GM10248 (cell line): ENCODE data around the gene STAT1.

Experiments
- CTCF ChIA-PET: fragments of 300-600 bp; sonication (Branson Sonifier 250); formaldehyde crosslinking; extraction: SDS; loops from one replicate; lab custom pipeline; 2021; ENCODE audit warnings: antibody characterized with exemption; lab: Yijun Ruan, JAX
- POLR2A ChIA-PET: fragments of 350-650 bp; sonication (Branson Sonifier 250); formaldehyde crosslinking; extraction: SDS; loops from one replicate; lab custom pipeline; 2020; ENCODE audit warnings: antibody characterized with exemption; lab: Yijun Ruan, JAX
- DNase-seq: peaks from one replicate; pipeline ENCODE4 v3.0.0; 2012; ENCODE audit errors: extremely low spot score
- CTCF ChIP-seq: IDR thresholded peaks from 2 replicates; pipeline ENCODE4 v1.5.1; 2012; ENCODE audit warnings: mild to moderate bottlenecking, low read depth; ENCODE audit errors: extremely low read depth, missing control alignments, control extremely low read depth

Gene STAT1

GRCh38 chr2:191013932-191014652 lies at the start of gene STAT1:
Gene STAT1, minus strand, starts transcription at chr2:191014171. Its CDS starts 4,168 bp downstream, at chr2:191010003.
- DNase-seq: peak; percentile 97
- TF ChIP-seq CTCF: no peak
- ChIA-PET CTCF (interaction anchor here (0.8 to 1.8 kb wide), 5 partner anchors 16 to 231 kb away, joined by 3 to 4 read pairs (median 4); no protein-coding TSS in a partner anchor), POLR2A (no interaction called here)

GRCh38 chr2:191063584-191063983 lies 49.6 kb upstream of the STAT1 start:
- no peak for DNase-seq
- ChIA-PET POLR2A (no interaction called here), CTCF (interaction anchor here (1.2 to 5.4 kb wide), 4 partner anchors 12 to 92 kb away, joined by 3 to 51 read pairs (median 6); no protein-coding TSS in a partner anchor)
- no peak for TF ChIP-seq CTCF

- TF ChIP-seq CTCF: no peak
- DNase-seq: no peak
- POLR2A ChIA-PET: no interaction called here
- CTCF ChIA-PET: interaction anchor here (1.3 to 5.4 kb wide), 3 partner anchors 10 to 93 kb away, joined by 6 to 51 read pairs (median 7); no protein-coding TSS in a partner anchor
These were observed 47.5 kb upstream of the STAT1 start for GRCh38 chr2:191061381-191061980.

GRCh38 chr2:191059308-191059707 lies 45.3 kb upstream of the STAT1 start:
- ChIA-PET CTCF (interaction anchor here (0.6 to 2.5 kb wide), 6 partner anchors 10 to 462 kb away, joined by 3 to 13 read pairs (median 4); no protein-coding TSS in a partner anchor), POLR2A (no interaction called here)
- no peak for TF ChIP-seq CTCF
- DNase-seq: no peak

GRCh38 chr2:191056228-191056627 lies 42.3 kb upstream of the STAT1 start:
- CTCF ChIA-PET: no interaction called here
- DNase-seq: no peak
- POLR2A ChIA-PET: no interaction called here
- no peak for TF ChIP-seq CTCF

GRCh38 chr2:191053256-191053655 lies 39.3 kb upstream of the STAT1 start:
- POLR2A ChIA-PET: no interaction called here
- TF ChIP-seq CTCF: no peak
- no peak for DNase-seq
- CTCF ChIA-PET: interaction anchor here (1.0 to 8.4 kb wide), 28 partner anchors 9 to 1109 kb away, joined by 3 to 187 read pairs (median 6); partner anchors contain the start of gene STAT4
